SK-N-SH treated with all-trans-retinoic acid at 6 μM for 48 hours (cell line): ENCODE measurements around the gene CCT7.
A peak's percentile ranks its signal among the peaks of the same experiment; 100 is the strongest.

Source experiments
- ATAC-seq: fragments of 200-7000 bp; cut with Tn5 transposase; 3 replicates; pipeline ENCODE4 v1.9.1; 2020; ENCODE audit warnings: mild to moderate bottlenecking, moderate library complexity
- ARNTL ChIP-seq: fragments of 450-650 bp; formaldehyde crosslinking; IDR thresholded peaks from 2 replicates; pipeline ENCODE4 v1.5.0; 2020; ENCODE audit warnings: low read depth, mild to moderate bottlenecking, moderate library complexity, borderline replicate concordance
- BACH2 ChIP-seq: fragments of 250-450 bp; sonication (Bioruptor Pico); IDR thresholded peaks from 2 replicates; pipeline ENCODE4 v1.9.0; 2021; ENCODE audit warnings: mild to moderate bottlenecking, borderline replicate concordance
- CSDC2 ChIP-seq: fragments of 250-450 bp; sonication (Bioruptor Pico); IDR thresholded peaks from 2 replicates; pipeline ENCODE4 v1.5.0; 2020; ENCODE audit warnings: mild to moderate bottlenecking, moderate library complexity
- GLIS3 ChIP-seq: fragments of 250-450 bp; sonication (Bioruptor Pico); IDR thresholded peaks from 2 replicates; pipeline ENCODE4 v1.5.0; 2020; ENCODE audit warnings: mild to moderate bottlenecking, moderate library complexity
- ISL1 ChIP-seq: fragments of 250-450 bp; sonication (Bioruptor Pico); IDR thresholded peaks from 2 replicates; pipeline ENCODE4 v2.1.2; 2022; ENCODE audit warnings: mild to moderate bottlenecking, moderate library complexity
- OSR1 ChIP-seq: fragments of 250-450 bp; sonication (Bioruptor Pico); IDR thresholded peaks from 2 replicates; pipeline ENCODE4 v1.8.0; 2022; ENCODE audit warnings: moderate library complexity, mild to moderate bottlenecking, inconsistent platforms
- PPARA ChIP-seq: fragments of 250-450 bp; sonication (Bioruptor Pico); IDR thresholded peaks from 2 replicates; pipeline ENCODE4 v1.5.0; 2020; ENCODE audit warnings: mild to moderate bottlenecking, borderline replicate concordance
- SNAI2 ChIP-seq: fragments of 250-450 bp; sonication (Bioruptor Pico); IDR thresholded peaks from 2 replicates; pipeline ENCODE4 v1.5.0; 2020; ENCODE audit warnings: mild to moderate bottlenecking, moderate library complexity
- TCF4 ChIP-seq: fragments of 250-450 bp; sonication (Bioruptor Pico); IDR thresholded peaks from 2 replicates; pipeline ENCODE4 v1.8.0; 2021; ENCODE audit warnings: mild to moderate bottlenecking, moderate library complexity, borderline replicate concordance
- ZC3H10 ChIP-seq: fragments of 250-450 bp; sonication (Bioruptor Pico); IDR thresholded peaks from 2 replicates; pipeline ENCODE4 v1.5.1; 2021; ENCODE audit warnings: mild to moderate bottlenecking, moderate library complexity
- ZFP3 ChIP-seq: fragments of 250-450 bp; sonication (Bioruptor Pico); IDR thresholded peaks from 2 replicates; pipeline ENCODE4 v1.5.0; 2020; ENCODE audit warnings: mild to moderate bottlenecking, moderate library complexity
- ZNF565 ChIP-seq: fragments of 450-650 bp; formaldehyde crosslinking; conservative IDR thresholded peaks from 2 replicates; pipeline ENCODE4 v1.5.0; 2020; ENCODE audit warnings: low read depth, mild to moderate bottlenecking, moderate library complexity
- ZNF70 ChIP-seq: fragments of 450-650 bp; formaldehyde crosslinking; IDR thresholded peaks from 2 replicates; pipeline ENCODE4 v1.5.0; 2020; ENCODE audit warnings: mild to moderate bottlenecking, moderate library complexity
- ZNF8 ChIP-seq: fragments of 450-650 bp; formaldehyde crosslinking; IDR thresholded peaks from 2 replicates; pipeline ENCODE4 v1.5.0; 2020; ENCODE audit warnings: mild to moderate bottlenecking, moderate library complexity
- TF ChIP-seq, protein P1 (sequence below): fragments of 250-450 bp; sonication (Bioruptor Pico); IDR thresholded peaks from 2 replicates; pipeline ENCODE4 v1.5.0; 2020; ENCODE audit warnings: mild to moderate bottlenecking, moderate library complexity
- TF ChIP-seq, protein P2 (sequence below): fragments of 250-450 bp; sonication (Bioruptor Pico); IDR thresholded peaks from 2 replicates; pipeline ENCODE4 v1.8.0; 2020; ENCODE audit warnings: mild to moderate bottlenecking, moderate library complexity, borderline replicate concordance
- TF ChIP-seq, protein P3 (sequence below): fragments of 250-450 bp; sonication (Bioruptor Pico); IDR thresholded peaks from 2 replicates; pipeline ENCODE4 v1.8.0; 2021; ENCODE audit warnings: low read depth, mild to moderate bottlenecking, moderate library complexity, borderline replicate concordance

CCT7 gene

DNA sequence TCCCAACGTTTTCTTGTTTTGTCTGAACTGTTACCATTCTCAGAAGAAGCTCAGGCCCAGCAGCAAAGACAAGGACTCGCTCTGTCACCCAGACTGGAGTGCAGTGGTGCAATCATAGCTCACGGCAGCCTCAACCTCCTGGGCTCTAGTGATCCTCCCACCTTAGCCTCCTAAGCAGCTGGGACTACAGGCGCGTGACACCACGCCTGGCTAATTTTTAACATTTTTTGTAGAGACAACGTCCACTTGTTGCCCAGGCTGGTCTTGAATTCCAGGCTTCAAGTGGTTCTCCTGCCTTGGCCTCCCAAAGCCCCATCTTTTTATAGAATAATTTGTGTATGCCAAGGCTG lies 22.0 kb upstream of the CCT7 start:
- TF ChIP-seq TCF4 (CRISPR knock-in tag) (no peak), GLIS3 (CRISPR knock-in tag) (no peak), ARNTL (no peak)
- TF ChIP-seq, protein P1, sequence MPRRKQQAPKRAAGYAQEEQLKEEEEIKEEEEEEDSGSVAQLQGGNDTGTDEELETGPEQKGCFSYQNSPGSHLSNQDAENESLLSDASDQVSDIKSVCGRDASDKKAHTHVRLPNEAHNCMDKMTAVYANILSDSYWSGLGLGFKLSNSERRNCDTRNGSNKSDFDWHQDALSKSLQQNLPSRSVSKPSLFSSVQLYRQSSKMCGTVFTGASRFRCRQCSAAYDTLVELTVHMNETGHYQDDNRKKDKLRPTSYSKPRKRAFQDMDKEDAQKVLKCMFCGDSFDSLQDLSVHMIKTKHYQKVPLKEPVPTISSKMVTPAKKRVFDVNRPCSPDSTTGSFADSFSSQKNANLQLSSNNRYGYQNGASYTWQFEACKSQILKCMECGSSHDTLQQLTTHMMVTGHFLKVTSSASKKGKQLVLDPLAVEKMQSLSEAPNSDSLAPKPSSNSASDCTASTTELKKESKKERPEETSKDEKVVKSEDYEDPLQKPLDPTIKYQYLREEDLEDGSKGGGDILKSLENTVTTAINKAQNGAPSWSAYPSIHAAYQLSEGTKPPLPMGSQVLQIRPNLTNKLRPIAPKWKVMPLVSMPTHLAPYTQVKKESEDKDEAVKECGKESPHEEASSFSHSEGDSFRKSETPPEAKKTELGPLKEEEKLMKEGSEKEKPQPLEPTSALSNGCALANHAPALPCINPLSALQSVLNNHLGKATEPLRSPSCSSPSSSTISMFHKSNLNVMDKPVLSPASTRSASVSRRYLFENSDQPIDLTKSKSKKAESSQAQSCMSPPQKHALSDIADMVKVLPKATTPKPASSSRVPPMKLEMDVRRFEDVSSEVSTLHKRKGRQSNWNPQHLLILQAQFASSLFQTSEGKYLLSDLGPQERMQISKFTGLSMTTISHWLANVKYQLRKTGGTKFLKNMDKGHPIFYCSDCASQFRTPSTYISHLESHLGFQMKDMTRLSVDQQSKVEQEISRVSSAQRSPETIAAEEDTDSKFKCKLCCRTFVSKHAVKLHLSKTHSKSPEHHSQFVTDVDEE (CRISPR knock-in tag), result no peak
- TF ChIP-seq, protein P2, sequence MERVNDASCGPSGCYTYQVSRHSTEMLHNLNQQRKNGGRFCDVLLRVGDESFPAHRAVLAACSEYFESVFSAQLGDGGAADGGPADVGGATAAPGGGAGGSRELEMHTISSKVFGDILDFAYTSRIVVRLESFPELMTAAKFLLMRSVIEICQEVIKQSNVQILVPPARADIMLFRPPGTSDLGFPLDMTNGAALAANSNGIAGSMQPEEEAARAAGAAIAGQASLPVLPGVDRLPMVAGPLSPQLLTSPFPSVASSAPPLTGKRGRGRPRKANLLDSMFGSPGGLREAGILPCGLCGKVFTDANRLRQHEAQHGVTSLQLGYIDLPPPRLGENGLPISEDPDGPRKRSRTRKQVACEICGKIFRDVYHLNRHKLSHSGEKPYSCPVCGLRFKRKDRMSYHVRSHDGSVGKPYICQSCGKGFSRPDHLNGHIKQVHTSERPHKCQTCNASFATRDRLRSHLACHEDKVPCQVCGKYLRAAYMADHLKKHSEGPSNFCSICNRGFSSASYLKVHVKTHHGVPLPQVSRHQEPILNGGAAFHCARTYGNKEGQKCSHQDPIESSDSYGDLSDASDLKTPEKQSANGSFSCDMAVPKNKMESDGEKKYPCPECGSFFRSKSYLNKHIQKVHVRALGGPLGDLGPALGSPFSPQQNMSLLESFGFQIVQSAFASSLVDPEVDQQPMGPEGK (CRISPR knock-in tag), result no peak
- no peak for ATAC-seq

DNA sequence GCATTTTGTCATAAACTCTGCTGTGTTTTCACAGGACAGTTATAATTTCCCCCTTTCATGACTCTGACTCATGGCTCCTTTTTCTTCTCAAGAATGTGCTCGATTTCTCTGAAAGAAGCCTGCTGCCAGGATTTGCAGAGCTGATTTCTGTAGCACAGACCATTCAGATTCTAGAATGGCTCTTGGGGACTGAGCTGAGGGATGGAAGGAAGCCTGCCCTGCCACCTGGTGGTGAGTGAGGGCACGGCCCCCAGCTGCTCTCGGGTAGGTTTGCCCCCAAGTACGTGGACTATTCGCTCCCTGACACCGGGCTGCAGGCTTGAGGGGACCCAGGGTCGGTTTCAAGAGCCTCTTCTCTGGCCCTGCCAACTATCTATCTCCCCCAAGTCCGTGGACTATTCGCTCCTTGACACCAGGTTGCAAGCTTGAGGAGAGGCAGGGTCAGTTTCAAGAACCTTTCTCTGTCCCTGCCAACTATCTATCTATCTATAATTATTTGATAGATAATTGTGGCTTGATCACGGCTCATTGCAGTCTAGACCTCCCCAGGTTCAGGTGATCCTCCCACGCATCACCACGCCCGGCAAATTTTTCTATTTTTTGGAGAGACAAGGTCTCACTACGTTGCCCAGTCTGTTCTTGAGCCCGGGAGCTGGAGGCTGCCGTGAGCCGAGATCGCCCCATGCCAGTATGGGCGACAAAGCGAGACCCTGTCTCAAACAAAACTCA lies 21.5 kb upstream of the CCT7 start:
- ATAC-seq, result peak; percentile 90
- no peak for TF ChIP-seq SNAI2 (CRISPR knock-in tag)
- TF ChIP-seq BACH2, result no peak
- TF ChIP-seq, protein P3, sequence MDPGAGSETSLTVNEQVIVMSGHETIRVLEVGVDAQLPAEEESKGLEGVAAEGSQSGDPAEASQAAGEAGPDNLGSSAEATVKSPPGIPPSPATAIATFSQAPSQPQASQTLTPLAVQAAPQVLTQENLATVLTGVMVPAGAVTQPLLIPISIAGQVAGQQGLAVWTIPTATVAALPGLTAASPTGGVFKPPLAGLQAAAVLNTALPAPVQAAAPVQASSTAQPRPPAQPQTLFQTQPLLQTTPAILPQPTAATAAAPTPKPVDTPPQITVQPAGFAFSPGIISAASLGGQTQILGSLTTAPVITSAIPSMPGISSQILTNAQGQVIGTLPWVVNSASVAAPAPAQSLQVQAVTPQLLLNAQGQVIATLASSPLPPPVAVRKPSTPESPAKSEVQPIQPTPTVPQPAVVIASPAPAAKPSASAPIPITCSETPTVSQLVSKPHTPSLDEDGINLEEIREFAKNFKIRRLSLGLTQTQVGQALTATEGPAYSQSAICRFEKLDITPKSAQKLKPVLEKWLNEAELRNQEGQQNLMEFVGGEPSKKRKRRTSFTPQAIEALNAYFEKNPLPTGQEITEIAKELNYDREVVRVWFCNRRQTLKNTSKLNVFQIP (CRISPR knock-in tag), result no peak
- TF ChIP-seq ISL1 (CRISPR knock-in tag), result no peak
- TF ChIP-seq ZC3H10 (CRISPR knock-in tag), result no peak
- TF ChIP-seq OSR1, result no peak
- no peak for TF ChIP-seq CSDC2 (CRISPR knock-in tag)
- TF ChIP-seq ARNTL, result no peak
- no peak for TF ChIP-seq TCF4 (CRISPR knock-in tag)
- no peak for TF ChIP-seq ZNF565 (CRISPR knock-in tag)
- TF ChIP-seq, protein P1 (CRISPR knock-in tag), result no peak
- TF ChIP-seq PPARA (CRISPR knock-in tag), result no peak
- TF ChIP-seq, protein P2 (CRISPR knock-in tag), result no peak
- no peak for TF ChIP-seq ZNF70 (CRISPR knock-in tag)
- TF ChIP-seq ZFP3 (CRISPR knock-in tag), result no peak
- TF ChIP-seq ZNF8 (CRISPR knock-in tag), result no peak
